Loucy (cell line): ENCODE measurements around the gene GPC3.

Source experiments
- H2AFZ ChIP-seq: fragments of 200-600 bp; sonication (generic); 2 replicates; pipeline ENCODE4 v1.6.0; 2016; ENCODE audit warnings: antibody characterized with exemption, mild to moderate bottlenecking, low read length, moderate library complexity
- H3F3A ChIP-seq: fragments of 200-600 bp; 2 replicates; pipeline ENCODE4 v1.6.0; 2016; ENCODE audit warnings: antibody characterized with exemption, low read depth, mild to moderate bottlenecking
- H3K27me3 ChIP-seq: fragments of 200-600 bp; sonication (generic); 2 replicates; pipeline ENCODE4 v1.6.1; 2014; ENCODE audit warnings: low read length, mild to moderate bottlenecking; ENCODE audit not compliant: insufficient read depth, poor library complexity, severe bottlenecking
- H3K36me3 ChIP-seq: fragments of 200-600 bp; sonication (generic); 2 replicates; pipeline ENCODE4 v1.6.1; 2016; ENCODE audit warnings: low read length; ENCODE audit not compliant: insufficient read depth
- H3K4me1 ChIP-seq: fragments of 200-600 bp; sonication (generic); 2 replicates; pipeline ENCODE4 v1.5.1; 2014; ENCODE audit warnings: low read length, mild to moderate bottlenecking; ENCODE audit not compliant: insufficient read depth, poor library complexity, severe bottlenecking
- H3K4me2 ChIP-seq: fragments of 200-600 bp; sonication (generic); 2 replicates; pipeline ENCODE4 v1.6.0; 2014; ENCODE audit warnings: antibody characterized with exemption, low read length, low read depth, mild to moderate bottlenecking; ENCODE audit not compliant: poor library complexity, severe bottlenecking
- H3K4me3 ChIP-seq: fragments of 200-600 bp; sonication (generic); 2 replicates; pipeline ENCODE4 v1.5.1; 2014; ENCODE audit warnings: low read length, mild to moderate bottlenecking, mixed read lengths; ENCODE audit not compliant: poor library complexity, severe bottlenecking
- H3K79me2 ChIP-seq: fragments of 200-600 bp; sonication (generic); 2 replicates; pipeline ENCODE4 v1.6.1; 2014; ENCODE audit warnings: low read length; ENCODE audit not compliant: insufficient read depth
- H3K9ac ChIP-seq: fragments of 200-600 bp; sonication (generic); 2 replicates; pipeline ENCODE4 v1.6.0; 2014; ENCODE audit warnings: mild to moderate bottlenecking, low read depth, low read length, moderate library complexity; ENCODE audit not compliant: poor library complexity, severe bottlenecking
- H3K9me2 ChIP-seq: fragments of 200-600 bp; sonication (generic); replicated peaks from 2 replicates; pipeline ENCODE4 v1.6.1; 2016; ENCODE audit warnings: low read depth, low read length, mixed read lengths
- H3K9me3 ChIP-seq: fragments of 200-600 bp; sonication (generic); 2 replicates; pipeline ENCODE4 v1.6.1; 2014; ENCODE audit warnings: mild to moderate bottlenecking, antibody characterized with exemption, low read length, low read depth; ENCODE audit not compliant: insufficient read depth
- H4K20me1 ChIP-seq: fragments of 200-600 bp; sonication (generic); 2 replicates; pipeline ENCODE4 v1.6.0; 2014; ENCODE audit warnings: antibody characterized with exemption, low read length, mild to moderate bottlenecking; ENCODE audit not compliant: insufficient read depth, poor library complexity, severe bottlenecking
- CTCF ChIP-seq: fragments of 200-600 bp; sonication (generic); conservative IDR thresholded peaks from 2 replicates; pipeline ENCODE4 v1.5.1; 2014; ENCODE audit warnings: mild to moderate bottlenecking, antibody characterized with exemption, low read length
- EZH2phosphoT487 ChIP-seq: fragments of 200-600 bp; IDR thresholded peaks from 2 replicates; pipeline ENCODE4 v1.6.1; 2018; ENCODE audit warnings: antibody characterized with exemption, mild to moderate bottlenecking, moderate library complexity, borderline replicate concordance

Gene GPC3

GRCh38 chrX:133909888-133910287 lies 75.5 kb downstream of the GPC3 start:
- H2AFZ ChIP-seq: no peak overlapping the region
- H3K9me2 ChIP-seq: no peaks in the 10 kb centered on the region
- TF ChIP-seq EZH2phosphoT487: no peak
- TF ChIP-seq CTCF: no peak
- no peaks in the 10 kb centered on the region for H3K36me3 ChIP-seq
- no peaks in the 10 kb centered on the region for H3K9me3 ChIP-seq
- H3K79me2 ChIP-seq: no peaks in the 10 kb centered on the region
- H3K4me3 ChIP-seq: no peak overlapping the region
- no peaks in the 10 kb centered on the region for H3F3A ChIP-seq
- no peak overlapping the region for H3K4me2 ChIP-seq
- H3K27me3 ChIP-seq: no peaks in the 10 kb centered on the region
- H3K4me1 ChIP-seq: no peaks in the 10 kb centered on the region
- H4K20me1 ChIP-seq: no peaks in the 10 kb centered on the region
- no peak overlapping the region for H3K9ac ChIP-seq

- Histone ChIP-seq H3F3A (no peaks in the 10 kb centered on the region), H4K20me1 (no peaks in the 10 kb centered on the region), H3K4me3 (no peak overlapping the region), H3K27me3 (no peaks in the 10 kb centered on the region), H3K4me1 (no peaks in the 10 kb centered on the region), H3K79me2 (no peaks in the 10 kb centered on the region), H3K4me2 (no peak overlapping the region), H3K9ac (no peak overlapping the region), H3K9me2 (no peaks in the 10 kb centered on the region), H2AFZ (no peak overlapping the region), H3K9me3 (no peaks in the 10 kb centered on the region), H3K36me3 (no peaks in the 10 kb centered on the region)
- TF ChIP-seq CTCF (no peak), EZH2phosphoT487 (no peak)
Observed at GRCh38 chrX:133908223-133908955, 77.0 kb downstream of the GPC3 start.

GRCh38 chrX:133907606-133908005 lies 77.8 kb downstream of the GPC3 start:
- H3K36me3 ChIP-seq: no peaks in the 10 kb centered on the region
- H3K27me3 ChIP-seq: no peaks in the 10 kb centered on the region
- no peaks in the 10 kb centered on the region for H3K9me3 ChIP-seq
- H3K9ac ChIP-seq: no peak overlapping the region
- H3K79me2 ChIP-seq: no peaks in the 10 kb centered on the region
- H3F3A ChIP-seq: no peaks in the 10 kb centered on the region
- no peak overlapping the region for H3K4me3 ChIP-seq
- TF ChIP-seq EZH2phosphoT487: no peak
- TF ChIP-seq CTCF: no peak
- no peaks in the 10 kb centered on the region for H3K9me2 ChIP-seq
- H3K4me1 ChIP-seq: no peaks in the 10 kb centered on the region
- no peaks in the 10 kb centered on the region for H4K20me1 ChIP-seq
- no peak overlapping the region for H3K4me2 ChIP-seq
- no peak overlapping the region for H2AFZ ChIP-seq
